Vagina (tissue), 2 donors: ENCODE measurements around the gene KCNIP2. TPM values are rescaled to one million over a fixed set of nuclear protein-coding genes. Genes with fewer than 3 reads are reported as not detected.

Source experiments
- DNase-seq, 2 donors: peaks; one replicate each; pipeline ENCODE4 v3.0.0-alpha.2; 2017; ENCODE audit errors: extremely low spot score in 2 of 2
- H3K27ac ChIP-seq: fragments of 200-600 bp; sonication (generic); one replicate; pipeline ENCODE4 v1.5.1; 2019
- H3K27me3 ChIP-seq: fragments of 200-600 bp; sonication (generic); one replicate; pipeline ENCODE4 v1.5.1; 2019
- H3K36me3 ChIP-seq, 2 donors: fragments of 200-600 bp; sonication (generic); one replicate each; pipeline ENCODE4 v1.5.1; 2017 to 2019
- H3K4me1 ChIP-seq: fragments of 200-600 bp; sonication (generic); one replicate; pipeline ENCODE4 v1.5.1; 2019
- H3K4me3 ChIP-seq, 2 donors: fragments of 200-600 bp; sonication (generic); 1 replicate in 1 of 2; 2 replicates in 1 of 2; pipeline ENCODE4 v1.5.1; 2016 to 2019
- H3K9me3 ChIP-seq: fragments of 200-600 bp; sonication (generic); one replicate; pipeline ENCODE4 v1.5.1; 2019
- CTCF ChIP-seq, 3 experiments: fragments of 450-650 bp in 2 of 3; fragments of 200-600 bp in 1 of 3; sonication (generic) in 1 of 3; IDR thresholded peaks; one replicate each; pipeline ENCODE4 v1.5.1; 2017 to 2019; ENCODE audit warnings: antibody characterized with exemption in 3 of 3, mild to moderate bottlenecking in 2 of 3, moderate library complexity in 2 of 3
- POLR2A ChIP-seq, 2 donors: fragments of 450-650 bp; IDR thresholded peaks; one replicate each; pipeline ENCODE4 v1.6.1; 2017; ENCODE audit warnings: antibody characterized with exemption in 2 of 2, mild to moderate bottlenecking in 2 of 2, moderate library complexity in 2 of 2
- POLR2AphosphoS5 ChIP-seq, 2 donors: sonication (generic); formaldehyde crosslinking; IDR thresholded peaks; one replicate each; pipeline ENCODE4 v1.9.0; 2017; ENCODE audit warnings: antibody characterized with exemption in 2 of 2, mild to moderate bottlenecking in 2 of 2, low read depth in 1 of 2; ENCODE audit not compliant: insufficient read depth in 1 of 2
- intact Hi-C: fragments of 100-400 bp; cut with DNase I; formaldehyde crosslinking; loops from one replicate; pipeline ENCODE4 v1.15.1; 2023
- total RNA-seq: library from RNA; depleted of rRNA; stranded (reverse); fragments of >200 nt; gene quantifications from one replicate; pipeline ENCODE4 v1.2.3, GENCODE V29; 2016

KCNIP2 gene
- total RNA-seq, 1 donor from 2014 or later: 5.9 TPM

- intact Hi-C loops: no loop called here
- H3K27me3 ChIP-seq: no peaks in the 10 kb centered on the region
- DNase-seq: no peak
- no peaks in the 10 kb centered on the region for H3K9me3 ChIP-seq
- no peak overlapping the region for H3K27ac ChIP-seq
- TF ChIP-seq POLR2A (IDR thresholded peaks at IDR 0.05) (no peak), CTCF (IDR thresholded peaks at IDR 0.05) (no peak), POLR2AphosphoS5 (IDR thresholded peaks at IDR 0.05; ENCODE audit: insufficient read depth in 1 of 2, low read depth in 1 of 2) (no peak)
- no peak overlapping the region for H3K4me3 ChIP-seq
- no peaks in the 10 kb centered on the region for H3K4me1 ChIP-seq
- H3K36me3 ChIP-seq: no peaks in the 10 kb centered on the region
Measured at GRCh38 chr10:101887775-101888174, 44.2 kb upstream of the KCNIP2 start.

DNA sequence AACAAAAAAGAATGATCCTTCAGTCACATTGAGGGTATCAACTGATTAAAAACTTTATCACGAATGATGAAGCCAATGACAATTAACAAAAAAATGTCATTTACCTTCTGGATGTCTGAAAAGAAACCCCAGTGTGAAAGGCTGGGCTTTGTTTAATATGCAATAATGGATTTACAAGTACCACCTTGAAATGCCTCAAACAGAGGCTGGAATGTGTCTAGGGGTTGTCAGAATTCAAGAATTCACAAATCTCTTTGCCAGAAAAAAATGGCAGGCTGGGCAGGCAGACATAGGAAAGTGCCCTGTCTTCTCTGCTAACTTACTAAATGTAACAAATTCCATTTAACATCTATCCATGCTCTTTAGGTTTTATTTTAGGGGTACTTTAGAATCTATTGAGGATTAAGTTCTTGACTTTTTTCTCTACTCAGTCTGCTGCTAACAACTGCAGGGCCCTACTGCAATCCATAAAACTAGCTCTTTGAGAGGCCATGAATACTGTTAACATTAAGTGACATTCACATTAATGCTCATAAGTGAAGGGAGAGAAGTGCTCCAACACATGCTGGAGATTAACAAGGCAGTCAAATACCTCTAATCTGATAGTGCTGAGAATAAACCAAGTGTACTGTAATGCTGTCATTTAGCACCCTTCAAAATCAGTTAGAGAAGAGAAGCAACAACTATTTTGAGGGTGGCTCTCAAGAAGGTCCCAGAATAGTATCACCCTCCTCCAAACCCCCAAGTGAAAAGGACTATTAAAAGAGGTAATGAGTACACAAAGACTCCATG is 43.1 kb upstream of the KCNIP2 start:
- TF ChIP-seq POLR2AphosphoS5 (IDR thresholded peaks at IDR 0.05; ENCODE audit: insufficient read depth in 1 of 2, low read depth in 1 of 2) (no peak), CTCF (IDR thresholded peaks at IDR 0.05) (no peak), POLR2A (IDR thresholded peaks at IDR 0.05) (no peak)
- intact Hi-C loops: no loop called here
- DNase-seq: no peak

GRCh38 chr10:101881036-101881774 is 37.6 kb upstream of the KCNIP2 start:
- Histone ChIP-seq H3K27ac (no peak overlapping the region), H3K9me3 (no peaks in the 10 kb centered on the region), H3K4me3 (no peak overlapping the region), H3K36me3 (no peaks in the 10 kb centered on the region), H3K4me1 (no peaks in the 10 kb centered on the region), H3K27me3 (no peaks in the 10 kb centered on the region)
- intact Hi-C loops: no loop called here
- DNase-seq: no peak
- TF ChIP-seq CTCF (IDR thresholded peaks at IDR 0.05): no peak
- no peak for TF ChIP-seq POLR2AphosphoS5 (IDR thresholded peaks at IDR 0.05; ENCODE audit: insufficient read depth in 1 of 2, low read depth in 1 of 2)
- TF ChIP-seq POLR2A (IDR thresholded peaks at IDR 0.05): no peak

More for the DNA sequence above, 43.1 kb upstream of the KCNIP2 start:
- Histone ChIP-seq H3K27me3 (no peaks in the 10 kb centered on the region), H3K36me3 (no peaks in the 10 kb centered on the region), H3K4me3 (no peak overlapping the region), H3K27ac (no peak overlapping the region), H3K4me1 (no peaks in the 10 kb centered on the region), H3K9me3 (no peaks in the 10 kb centered on the region)

DNA sequence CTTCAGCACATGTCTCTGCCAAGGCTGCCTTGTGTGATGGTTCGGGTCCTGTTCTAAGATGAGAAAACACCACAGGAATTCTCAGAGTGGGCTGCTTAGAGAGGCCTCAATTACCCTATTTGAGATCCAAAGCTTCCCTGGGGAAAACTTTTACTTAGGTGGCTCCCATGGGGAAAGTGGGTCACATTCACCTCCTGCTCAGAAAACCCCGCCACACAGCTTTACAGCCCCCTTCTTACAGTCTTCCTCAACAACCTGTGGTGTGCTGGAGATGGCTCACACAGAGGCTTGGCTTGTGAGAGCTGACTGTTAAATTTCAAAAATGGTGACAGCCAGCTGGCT is 36.6 kb upstream of the KCNIP2 start:
- intact Hi-C loops: no loop called here

More for the DNA sequence above, 36.6 kb upstream of the KCNIP2 start:
- no peaks in the 10 kb centered on the region for H3K9me3 ChIP-seq
- no peaks in the 10 kb centered on the region for H3K4me1 ChIP-seq
- no peaks in the 10 kb centered on the region for H3K27me3 ChIP-seq
- no peak for TF ChIP-seq CTCF (IDR thresholded peaks at IDR 0.05)
- TF ChIP-seq POLR2A (IDR thresholded peaks at IDR 0.05): no peak
- H3K27ac ChIP-seq: no peak overlapping the region
- no peaks in the 10 kb centered on the region for H3K36me3 ChIP-seq
- DNase-seq: no peak
- no peak overlapping the region for H3K4me3 ChIP-seq
